Activated T-cell treated with anti-CD3 and anti-CD28 coated beads for 4 hours (primary cell): ENCODE results near the gene TACO1.

Experiments used
- DNase-seq: peaks from one replicate; pipeline ENCODE4 v3.0.0-alpha.2; 2020

The TACO1 gene

DNA sequence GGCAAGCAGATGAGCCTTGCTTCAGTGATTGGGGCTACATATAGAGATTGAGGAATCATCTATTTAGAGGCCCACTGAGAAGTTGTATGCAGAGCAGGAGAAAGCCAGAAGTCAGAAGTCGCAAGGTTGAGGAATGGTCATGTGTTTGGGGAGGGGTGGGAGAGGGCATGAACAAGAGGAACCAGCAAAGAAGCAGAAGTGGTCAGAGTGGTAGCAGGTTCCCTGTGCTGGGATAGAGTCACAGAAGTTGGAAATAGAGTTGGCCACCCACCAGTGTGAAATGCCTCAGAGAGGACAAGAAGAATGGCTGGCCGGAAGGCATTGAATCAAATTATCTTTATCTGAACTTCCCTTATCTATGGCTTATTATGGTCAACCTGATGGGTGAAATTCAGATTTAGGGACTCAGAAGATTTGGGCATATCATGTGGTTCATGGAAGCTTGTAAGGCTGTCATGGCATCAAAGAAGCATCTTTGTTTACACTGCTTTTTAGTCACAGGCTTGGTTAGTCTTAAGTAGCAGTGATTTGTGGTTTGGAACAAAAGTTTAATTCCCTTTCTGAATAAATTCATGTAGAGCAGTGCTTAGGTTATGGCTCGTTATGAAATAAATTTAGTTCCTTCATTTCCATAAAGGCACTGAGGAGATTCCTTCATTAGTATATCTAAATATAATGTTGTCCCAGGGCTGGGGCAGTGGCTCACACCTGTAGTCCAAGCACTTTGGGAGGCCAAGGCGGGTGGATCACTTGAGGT, 41.2 kb downstream of the TACO1 start:
- no peak for DNase-seq

DNA sequence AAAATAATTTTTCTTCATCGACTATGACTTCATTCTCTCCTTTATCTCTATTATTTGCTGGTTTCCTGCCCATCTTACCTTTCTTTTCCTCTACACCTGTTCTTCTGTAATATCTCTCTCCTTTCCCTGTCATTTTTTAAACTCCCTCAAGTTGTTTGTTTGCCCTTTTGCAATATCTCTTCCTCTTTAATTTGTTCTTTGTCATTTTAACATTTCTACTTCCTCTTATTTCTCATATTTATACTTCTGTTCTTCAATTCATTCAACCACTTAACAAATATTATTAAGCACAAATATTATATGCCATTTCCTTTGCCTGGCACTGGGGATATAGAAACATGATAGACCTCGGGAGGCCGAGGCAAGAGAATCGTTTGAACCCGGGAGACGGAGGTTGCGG, 44.2 kb downstream of the TACO1 start:
- DNase-seq = no peak

DNA sequence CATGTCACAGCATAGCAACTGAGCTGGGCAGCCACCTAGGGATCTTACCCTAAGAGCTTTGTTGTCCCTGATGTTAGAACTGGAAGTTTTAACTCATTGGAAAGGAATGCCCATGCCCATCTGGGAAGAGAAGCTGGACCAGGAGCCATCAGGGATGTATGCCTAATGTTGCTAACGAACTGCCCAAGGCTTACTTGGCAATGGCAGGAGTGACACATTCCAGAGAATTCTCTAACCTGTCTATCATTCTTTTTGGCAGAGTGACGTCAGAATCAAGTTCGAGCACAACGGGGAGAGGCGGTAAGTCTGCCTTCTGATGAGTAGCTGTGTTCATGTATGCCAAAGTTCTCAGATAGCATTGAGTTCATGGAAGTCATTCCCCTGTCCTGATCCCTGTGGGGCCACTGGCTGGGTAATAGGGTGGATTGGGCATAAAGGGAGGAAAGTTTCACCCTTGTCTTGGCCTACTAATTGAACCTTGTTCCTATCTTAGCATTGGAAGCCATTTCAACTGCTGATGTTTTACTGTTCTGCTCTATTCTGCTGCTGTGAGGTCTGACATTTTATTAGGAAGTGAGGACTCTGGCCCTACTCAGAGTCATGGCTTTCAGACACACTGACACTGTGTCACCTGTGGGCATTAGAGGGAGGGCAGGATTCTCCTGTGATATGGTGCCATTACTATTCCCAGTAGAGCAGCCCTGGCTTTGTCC, 45.2 kb downstream of the TACO1 start:
- DNase-seq = no peak

DNA sequence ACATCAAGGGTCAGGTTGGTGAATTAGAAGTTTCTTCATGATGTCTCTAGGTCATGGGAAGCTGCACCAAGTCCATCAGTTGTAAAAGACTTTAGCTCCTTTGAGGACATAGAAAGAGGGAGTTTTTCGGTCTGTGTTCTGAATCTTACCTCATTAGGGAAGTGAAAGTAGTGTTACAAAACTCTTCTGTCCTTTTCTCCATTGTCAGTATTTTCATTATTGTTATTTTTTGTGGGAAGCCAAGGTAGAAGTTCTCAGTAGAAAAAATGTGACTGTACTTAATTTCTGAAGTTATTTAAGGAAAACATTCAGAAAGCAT, 45.8 kb downstream of the TACO1 start:
- DNase-seq = no peak

DNA sequence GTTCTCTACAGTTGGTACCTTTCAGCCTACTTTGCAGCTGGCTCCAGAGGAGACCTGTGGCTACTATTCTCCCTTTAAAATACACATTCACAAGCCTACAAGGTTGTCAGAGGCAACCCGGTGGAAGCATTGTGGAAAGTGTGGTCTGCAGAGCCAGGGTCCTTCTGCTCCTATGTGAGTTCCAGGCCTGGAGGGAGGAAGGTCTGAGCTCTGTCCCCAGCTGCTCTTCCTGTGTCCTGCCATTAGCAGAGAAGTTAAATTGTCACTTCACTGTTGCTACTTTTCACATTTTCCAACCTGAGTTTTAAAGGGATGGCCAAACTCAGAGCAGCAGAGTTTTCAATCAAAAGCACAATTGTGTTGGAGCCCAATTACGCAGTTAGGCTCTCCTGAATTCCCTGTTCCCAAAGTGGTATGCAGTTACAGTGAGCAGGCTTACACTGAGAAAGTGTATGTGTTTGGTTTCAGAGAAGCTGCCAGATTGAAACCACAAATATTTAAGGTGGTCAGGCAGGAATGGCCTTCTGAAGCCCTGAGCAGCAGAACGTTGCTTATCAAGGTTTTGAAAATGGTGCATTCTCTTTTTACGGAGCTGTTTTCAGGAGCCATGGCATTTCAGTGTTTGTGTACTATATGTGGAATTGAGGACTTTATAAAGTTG, 46.5 kb downstream of the TACO1 start:
- DNase-seq = no peak

DNA sequence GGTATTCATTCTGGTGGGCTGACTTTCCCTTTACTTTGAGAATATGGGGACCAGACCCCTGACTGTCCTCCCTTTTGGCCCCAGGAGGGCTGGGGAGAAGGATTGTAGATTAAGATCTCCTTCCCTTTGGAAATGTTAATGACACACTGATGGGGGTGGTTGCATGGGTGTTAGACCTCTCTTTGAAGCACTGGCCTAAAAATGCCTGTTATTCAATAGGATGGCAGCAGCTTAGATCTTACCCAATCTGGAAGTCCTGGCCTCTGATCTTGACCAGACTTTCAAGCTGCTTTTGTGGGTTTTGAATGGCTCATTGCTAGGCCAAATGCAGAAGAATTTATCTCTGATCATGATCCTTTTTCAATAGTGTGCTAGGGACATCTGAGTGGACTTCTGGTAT, 47.2 kb downstream of the TACO1 start:
- DNase-seq = no peak

DNA sequence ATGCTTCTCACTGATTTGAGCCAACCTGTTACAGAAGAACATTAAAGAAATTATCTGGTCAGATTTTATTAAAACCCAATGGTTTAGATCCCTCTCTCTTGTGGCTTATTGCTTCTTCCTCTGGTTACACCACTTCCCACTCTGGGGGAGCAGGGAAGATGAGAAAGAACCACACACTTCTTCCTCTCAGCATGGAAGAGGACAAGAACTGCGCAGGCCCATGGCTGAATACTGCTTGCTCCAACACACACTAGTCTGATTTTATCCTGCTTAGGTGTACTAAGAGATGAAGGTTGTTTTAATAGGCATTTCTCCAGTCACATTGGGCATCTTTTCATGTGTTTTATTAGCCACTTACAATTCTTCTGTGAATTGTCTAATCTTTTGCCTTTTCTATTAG, 49.1 kb downstream of the TACO1 start:
- no peak for DNase-seq

DNA sequence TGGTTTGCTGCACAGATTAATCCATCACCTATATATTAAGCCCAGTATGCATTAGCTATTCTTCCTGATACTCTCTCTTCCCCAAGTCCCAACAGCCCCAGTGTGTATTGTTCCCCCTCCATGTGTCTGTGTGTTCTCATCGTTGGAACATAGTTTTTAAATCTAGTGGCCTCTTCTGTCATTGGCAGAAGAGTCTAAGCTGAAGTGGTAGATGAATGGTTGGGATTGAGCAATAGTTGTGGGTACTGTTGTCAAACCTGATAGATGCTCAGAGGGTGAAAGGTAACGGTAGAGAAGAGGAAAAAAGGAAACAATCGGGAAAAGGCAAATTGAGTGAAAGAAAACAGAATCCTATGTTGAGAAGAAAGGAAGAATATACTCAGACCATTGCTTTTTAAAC, 51.4 kb downstream of the TACO1 start:
- DNase-seq = no peak

DNA sequence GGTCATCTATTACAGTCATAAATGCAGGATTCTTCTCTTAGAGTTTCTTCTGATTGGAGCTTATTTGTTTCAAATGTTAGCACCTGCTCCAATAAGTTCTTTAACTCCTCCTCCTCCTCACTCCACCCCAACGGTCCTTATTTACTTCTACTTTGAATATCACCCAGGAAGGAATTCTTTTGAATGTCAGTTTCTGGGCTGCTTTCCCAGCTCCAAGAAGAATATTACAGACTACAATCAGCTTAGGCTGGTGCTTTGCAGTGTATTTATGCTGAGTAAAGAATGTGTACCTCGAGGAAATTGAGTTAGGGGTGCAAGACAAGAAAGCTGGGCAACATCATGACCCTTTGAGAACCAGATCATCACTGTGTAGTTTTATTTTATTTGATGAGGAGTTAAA, 52.4 kb downstream of the TACO1 start:
- DNase-seq = no peak

DNA sequence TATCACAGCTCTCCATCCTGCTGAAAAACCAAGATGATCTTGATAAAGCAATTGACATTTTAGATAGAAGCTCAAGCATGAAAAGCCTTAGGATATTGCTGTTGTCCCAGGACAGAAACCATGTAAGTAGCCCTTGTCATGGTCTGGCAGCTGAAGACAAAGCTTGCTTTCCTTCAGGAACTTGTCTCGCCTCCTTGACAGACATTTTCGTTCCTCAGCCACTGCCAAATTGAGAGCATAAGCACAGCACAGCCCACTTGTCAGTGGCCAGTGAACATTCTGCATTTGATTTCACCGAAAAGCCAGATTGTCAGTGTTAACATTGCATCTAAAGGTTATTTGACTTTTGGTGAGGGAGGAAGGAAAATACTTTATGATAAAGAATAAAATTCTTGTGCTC, 57.1 kb downstream of the TACO1 start:
- no peak for DNase-seq
